ENCODE results near the gene MYO7B. TPM values are rescaled to one million over a fixed set of nuclear protein-coding genes. Genes with fewer than 3 reads are reported as not detected.

Gene MYO7B
- total RNA-seq, 4 donors from 2014 or later: 0.12 to 1.3 (median 0.42) TPM

- DNase-seq (ENCODE audit: low spot score) (no peak), ATAC-seq (ENCODE audit: low FRiP score) (no peak)
Observed at GRCh38 chr2:127625572-127625951, 90.1 kb downstream of the MYO7B start.

GRCh38 chr2:127626175-127626574 lies 90.7 kb downstream of the MYO7B start:
- no peak for TF ChIP-seq CTCF (IDR thresholded peaks at IDR 0.05)
- no peak for ATAC-seq (ENCODE audit: low FRiP score)
- DNase-seq (ENCODE audit: low spot score): no peak

More at GRCh38 chr2:127625572-127625951, 90.1 kb downstream of the MYO7B start:
- TF ChIP-seq CTCF (IDR thresholded peaks at IDR 0.05): no peak

GRCh38 chr2:127626917-127627739 lies 91.6 kb downstream of the MYO7B start:
- DNase-seq (ENCODE audit: low spot score): no peak
- no peak for ATAC-seq (ENCODE audit: low FRiP score)
- TF ChIP-seq CTCF (IDR thresholded peaks at IDR 0.05): no peak

- ATAC-seq (ENCODE audit: low FRiP score) (no peak), DNase-seq (ENCODE audit: low spot score) (no peak)
Observed at GRCh38 chr2:127627740-127628571, 92.5 kb downstream of the MYO7B start.

GRCh38 chr2:127628767-127629614 lies 93.5 kb downstream of the MYO7B start:
- DNase-seq (ENCODE audit: low spot score) (no peak), ATAC-seq (ENCODE audit: low FRiP score) (no peak)
- TF ChIP-seq CTCF (IDR thresholded peaks at IDR 0.05): no peak

More at GRCh38 chr2:127627740-127628571, 92.5 kb downstream of the MYO7B start:
- no peak for TF ChIP-seq CTCF (IDR thresholded peaks at IDR 0.05)

- ATAC-seq (ENCODE audit: low FRiP score) (no peak), DNase-seq (ENCODE audit: low spot score) (no peak)
- TF ChIP-seq CTCF (IDR thresholded peaks at IDR 0.05): no peak
Observed at GRCh38 chr2:127629637-127630036, 94.2 kb downstream of the MYO7B start.

Data from omental fat pad (tissue), 4 donors.